Forelimb muscle (tissue), 1 donor: ENCODE results near the gene IL4I1. TPM values are rescaled to one million over a fixed set of nuclear protein-coding genes. Genes with fewer than 3 reads are reported as not detected.

Experiments used
- DNase-seq: peaks from one replicate; pipeline ENCODE4 v3.0.0-alpha.2; 2013; ENCODE audit warnings: low read depth
- polyA plus RNA-seq: library from polyadenylated mRNA; unstranded; fragments of 120-200 nt; gene quantifications from one replicate; pipeline ENCODE4 v1.2.1, GENCODE V29; 2013; ENCODE audit not compliant: insufficient read length

Gene IL4I1
- polyA plus RNA-seq, 1 donor = 1.0 TPM

GRCh38 chr19:49924004-49924880 is 27.6 kb upstream of the IL4I1 start:
- DNase-seq = no peak

GRCh38 chr19:49923055-49924003 is 26.6 kb upstream of the IL4I1 start:
- no peak for DNase-seq

DNA sequence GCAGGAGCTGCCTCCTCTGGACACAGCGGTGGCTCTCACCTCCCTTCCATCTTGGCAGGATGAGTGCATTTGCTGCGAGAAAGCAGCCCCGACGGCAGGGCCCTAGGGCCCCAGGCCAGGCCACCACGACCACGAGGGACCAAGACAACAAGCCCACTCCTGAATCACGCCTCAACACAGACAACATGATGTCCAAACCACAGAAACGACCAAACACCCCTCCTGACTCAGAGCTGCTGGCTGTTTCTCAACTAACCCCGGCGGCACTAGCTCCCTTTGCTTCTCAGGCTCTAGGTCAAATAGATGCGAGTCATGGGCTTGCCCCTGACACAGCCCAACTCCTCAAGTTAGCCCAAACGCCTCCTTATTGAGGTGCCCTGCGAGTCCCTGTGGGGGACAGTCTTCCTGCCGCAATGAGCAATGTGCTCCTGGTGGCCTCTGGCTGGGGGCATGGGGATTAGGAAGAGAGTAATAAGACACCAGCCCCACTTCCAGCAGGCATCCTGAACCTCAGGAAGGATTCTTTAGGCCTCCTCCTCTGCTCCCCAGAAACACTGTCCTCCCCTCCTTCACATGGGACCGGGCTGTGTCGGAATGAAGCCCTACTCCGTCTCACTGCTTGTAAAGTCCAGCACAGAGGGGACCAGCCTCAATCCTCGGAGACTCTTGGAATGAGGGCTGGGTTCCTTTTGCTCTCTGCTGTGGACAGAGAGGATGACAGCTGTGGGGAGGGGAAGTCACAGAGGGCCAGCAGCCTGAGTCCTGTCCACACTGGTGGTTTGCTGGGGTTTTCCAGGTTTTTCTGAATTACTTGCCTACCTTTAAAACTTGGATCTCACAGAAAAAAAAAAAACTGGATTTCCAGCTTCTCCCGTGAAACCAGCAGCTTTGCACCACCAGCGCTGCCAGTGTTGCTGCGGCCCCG is 25.4 kb upstream of the IL4I1 start:
- no peak for DNase-seq

- no peak for DNase-seq
These were observed 24.1 kb upstream of the IL4I1 start for GRCh38 chr19:49920624-49921363.

- DNase-seq = no peak
These were observed 21.4 kb upstream of the IL4I1 start for GRCh38 chr19:49918089-49918488.

GRCh38 chr19:49916839-49917733 is 20.4 kb upstream of the IL4I1 start:
- no peak for DNase-seq

- DNase-seq = no peak
These were observed 18.6 kb upstream of the IL4I1 start for GRCh38 chr19:49915271-49915670.

- DNase-seq = no peak
These were observed 17.0 kb upstream of the IL4I1 start for GRCh38 chr19:49913720-49914119.

GRCh38 chr19:49912965-49913685 is 16.4 kb upstream of the IL4I1 start:
- DNase-seq = no peak

DNA sequence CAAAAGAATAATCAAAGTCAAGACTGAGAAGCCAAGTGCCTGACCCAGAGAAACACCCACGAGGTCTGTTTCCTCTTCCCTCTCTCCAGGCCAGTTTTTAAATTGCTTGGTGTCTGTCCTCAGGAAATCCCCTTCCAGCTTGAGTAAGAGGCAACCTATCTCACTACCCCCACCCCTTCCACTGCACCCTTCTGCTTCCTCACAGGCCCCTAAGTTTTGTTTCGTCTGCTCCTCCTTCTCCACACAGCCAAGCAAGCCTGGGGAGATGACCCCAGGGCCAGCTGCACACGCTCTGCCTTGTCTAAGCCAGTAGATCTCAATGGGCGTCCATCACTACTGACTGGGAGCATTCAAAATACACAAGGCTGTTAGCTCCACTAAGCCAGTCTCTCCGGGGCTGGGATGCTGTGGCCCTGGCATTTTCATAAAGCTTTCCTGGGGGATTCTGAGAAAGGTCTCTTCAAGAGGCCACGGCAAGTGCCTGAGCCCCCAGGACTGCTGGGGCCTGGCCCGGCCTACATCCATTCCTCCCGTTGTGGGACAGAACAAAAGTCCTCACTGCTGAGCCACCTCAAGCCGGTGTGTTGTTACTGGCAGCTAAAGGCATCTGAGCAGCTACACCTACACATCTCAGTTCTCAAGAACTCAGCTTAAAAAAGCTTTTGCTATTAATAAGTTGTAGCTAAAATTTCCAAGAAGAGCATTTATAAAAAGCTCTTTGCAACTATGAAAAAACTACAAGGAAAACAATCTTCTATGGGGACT is 14.9 kb upstream of the IL4I1 start:
- DNase-seq = no peak

- no peak for DNase-seq
These were observed 13.5 kb upstream of the IL4I1 start for GRCh38 chr19:49910179-49910578.

GRCh38 chr19:49908480-49909420 is 12.1 kb upstream of the IL4I1 start:
- no peak for DNase-seq

GRCh38 chr19:49907745-49908446 is 11.2 kb upstream of the IL4I1 start:
- DNase-seq = no peak

GRCh38 chr19:49906879-49907564 is 10.3 kb upstream of the IL4I1 start:
- DNase-seq = no peak

- no peak for DNase-seq
These were observed 7.4 kb upstream of the IL4I1 start for GRCh38 chr19:49904136-49904535.
